IMR-90 (cell line): ENCODE data around the gene YEATS4. TPM values are rescaled to one million over a fixed set of nuclear protein-coding genes. Genes with fewer than 3 reads are reported as not detected.

ENCODE experiments used
- ATAC-seq: fragments of 200-7000 bp; cut with Tn5 transposase; 2 replicates; pipeline ENCODE4 v1.9.1; 2020; ENCODE audit warnings: low read depth, mild to moderate bottlenecking, moderate library complexity
- BruUV-seq: library from RNA; stranded (reverse); fragments of 400-500 nt; replicated peaks from 2 replicates; lab custom pipeline; 2021; lab: Mats Ljungman, UMichigan
- CTCF ChIA-PET: fragments of 300-600 bp; formaldehyde crosslinking; extraction: SDS; loops from one replicate; lab custom pipeline; 2021; ENCODE audit warnings: antibody characterized with exemption; lab: Yijun Ruan, JAX
- POLR2A ChIA-PET: fragments of 300-600 bp; sonication (Branson Sonifier 250); formaldehyde crosslinking; loops from one replicate; lab custom pipeline; 2022; ENCODE audit warnings: antibody characterized with exemption; ENCODE audit not compliant: unreplicated experiment; lab: Charles Lee
- DNase-seq: peaks from one replicate; pipeline ENCODE4 v3.0.0; 2013
- H2AFZ ChIP-seq: replicated peaks from 2 replicates; pipeline ENCODE3; 2013; ENCODE audit warnings: low read length, mild to moderate bottlenecking; ENCODE audit not compliant: poor library complexity
- H2AK5ac ChIP-seq: 2 replicates; pipeline ENCODE4 v1.6.1; 2013; ENCODE audit warnings: low read depth, low read length, inconsistent platforms
- H2AK9ac ChIP-seq: replicated peaks from 2 replicates; pipeline ENCODE3; 2013; ENCODE audit warnings: mild to moderate bottlenecking, low read depth, low read length, moderate library complexity; ENCODE audit not compliant: poor library complexity
- H2BK120ac ChIP-seq: 2 replicates; pipeline ENCODE4 v1.6.1; 2013; ENCODE audit warnings: low read depth, low read length, inconsistent platforms
- H2BK15ac ChIP-seq: 3 replicates; pipeline ENCODE4 v1.6.1; 2013; ENCODE audit warnings: low read depth, low read length, inconsistent platforms
- H2BK20ac ChIP-seq: 2 replicates; pipeline ENCODE4 v1.6.1; 2013; ENCODE audit warnings: low read depth, mild to moderate bottlenecking, inconsistent platforms, low read length, moderate library complexity
- H2BK5ac ChIP-seq: 2 replicates; pipeline ENCODE4 v1.6.1; 2013; ENCODE audit warnings: mild to moderate bottlenecking, low read depth, low read length, inconsistent platforms; ENCODE audit not compliant: poor library complexity, severe bottlenecking
- H3K14ac ChIP-seq: replicated peaks from 2 replicates; pipeline ENCODE4 v1.6.1; 2013; ENCODE audit warnings: low read depth, low read length, inconsistent platforms
- H3K18ac ChIP-seq: 2 replicates; pipeline ENCODE4 v1.6.1; 2013; ENCODE audit warnings: low read depth, low read length, control low read depth
- H3K23ac ChIP-seq: 2 replicates; pipeline ENCODE4 v1.6.1; 2013; ENCODE audit warnings: low read depth, low read length, inconsistent platforms
- H3K27ac ChIP-seq: 2 replicates; pipeline ENCODE4 v1.5.1; 2013; ENCODE audit warnings: mild to moderate bottlenecking, control low read depth, low read length; ENCODE audit not compliant: insufficient read depth
- H3K27me3 ChIP-seq: 2 replicates; pipeline ENCODE4 v1.6.1; 2013; ENCODE audit warnings: low read length; ENCODE audit not compliant: control insufficient read depth, insufficient read depth
- H3K36me3 ChIP-seq: 2 replicates; pipeline ENCODE4 v1.6.1; 2013; ENCODE audit warnings: low read length, mixed read lengths; ENCODE audit not compliant: control insufficient read depth, insufficient read depth
- H3K4ac ChIP-seq: 2 replicates; pipeline ENCODE4 v1.6.1; 2013; ENCODE audit warnings: low read depth, low read length, inconsistent platforms
- H3K4me1 ChIP-seq: 2 replicates; pipeline ENCODE4 v1.6.1; 2013; ENCODE audit warnings: low read length, mixed read lengths; ENCODE audit not compliant: control insufficient read depth, insufficient read depth
- H3K4me2 ChIP-seq: 2 replicates; pipeline ENCODE4 v1.6.1; 2013; ENCODE audit warnings: low read depth, mild to moderate bottlenecking, control low read depth, low read length, moderate library complexity
- H3K4me3 ChIP-seq: 2 replicates; pipeline ENCODE4 v1.5.1; 2013; ENCODE audit warnings: low read depth, mild to moderate bottlenecking, control low read depth, low read length, moderate library complexity; ENCODE audit not compliant: insufficient read depth
- H3K56ac ChIP-seq: 2 replicates; pipeline ENCODE4 v1.6.1; 2013; ENCODE audit warnings: low read length, inconsistent platforms; ENCODE audit not compliant: insufficient read depth; ENCODE audit errors: extremely low read depth
- H3K79me1 ChIP-seq, 2 experiments: 2 replicates each; pipeline ENCODE4 v1.6.1; 2013; ENCODE audit warnings: low read length in 2 of 2, inconsistent platforms in 1 of 2, low read depth in 1 of 2
- H3K9ac ChIP-seq: 2 replicates; pipeline ENCODE4 v1.6.1; 2013; ENCODE audit warnings: low read depth, low read length, control low read depth
- H3K9me1 ChIP-seq: 2 replicates; pipeline ENCODE4 v1.6.1; 2013; ENCODE audit warnings: low read length, inconsistent platforms; ENCODE audit not compliant: insufficient read depth
- H3K9me3 ChIP-seq: 2 replicates; pipeline ENCODE4 v1.6.1; 2013; ENCODE audit warnings: low read length; ENCODE audit not compliant: control insufficient read depth, insufficient read depth
- H4K20me1 ChIP-seq: 2 replicates; pipeline ENCODE4 v1.6.1; 2013; ENCODE audit warnings: low read length, inconsistent platforms; ENCODE audit not compliant: insufficient read depth
- H4K5ac ChIP-seq: 2 replicates; pipeline ENCODE4 v1.6.1; 2013; ENCODE audit warnings: mild to moderate bottlenecking, low read depth, low read length, control low read depth
- H4K8ac ChIP-seq, 2 experiments: 2 replicates each; pipeline ENCODE4 v1.6.1; 2013; ENCODE audit warnings: low read depth in 2 of 2, low read length in 2 of 2, control low read depth in 1 of 2, inconsistent platforms in 1 of 2
- H4K91ac ChIP-seq: 2 replicates; pipeline ENCODE4 v1.6.1; 2013; ENCODE audit warnings: low read depth, low read length, inconsistent platforms; ENCODE audit not compliant: insufficient read depth
- WGBS, 2 experiments: methylation state at CpG; one replicate each; pipeline versions ENCODE4 v1.1.5 to v1.1.7; 2013; ENCODE audit warnings: missing lambda C conversion rate in 2 of 2; ENCODE audit not compliant: insufficient read length in 1 of 2; ENCODE audit errors: extremely low coverage in 2 of 2; 5-methylcytosine and 5-hydroxymethylcytosine counted together
- dilution Hi-C: fragments of 300-500 bp; cut with HindIII; formaldehyde crosslinking; loops from one replicate; pipeline ENCODE4 v1.14.3; 2018; ENCODE audit warnings: low sequenced_read_pairs; ENCODE audit not compliant: unreplicated experiment
- in situ Hi-C: fragments of 300-500 bp; cut with MboI; formaldehyde crosslinking; loops from 3 replicates; pipeline ENCODE4 v1.14.3; 2019; ENCODE audit warnings: low sequenced_read_pairs, inconsistent platforms, mixed read lengths
- intact Hi-C: fragments of 100-400 bp; cut with micrococcal nuclease; formaldehyde crosslinking; loops from 2 replicates; pipeline ENCODE4 v1.10.0; 2022
- polyA plus RNA-seq, 3 experiments: library from polyadenylated mRNA; depleted of rRNA; stranded (reverse); fragments of >200 nt; gene quantifications; 2 replicates each; pipeline ENCODE4 v1.2.3, GENCODE V29; 2012; ENCODE audit warnings: low replicate concordance in 1 of 3
- total RNA-seq: library from RNA; depleted of rRNA; stranded (reverse); fragments of >200 nt; gene quantifications from 2 replicates; pipeline ENCODE4 v1.2.3, GENCODE V29; 2012
- TF ChIP-seq, protein P1 (sequence below): fragments of 150-350 bp; IDR thresholded peaks from 2 replicates; pipeline ENCODE4 v1.6.1; 2016; ENCODE audit warnings: low read depth, mild to moderate bottlenecking, low read length, moderate library complexity, borderline replicate concordance

Gene YEATS4
- total and polyA plus RNA-seq, 2 of the 4 experiments (the other 2 are of a cell fraction): 6.9 to 15.1 TPM

DNA sequence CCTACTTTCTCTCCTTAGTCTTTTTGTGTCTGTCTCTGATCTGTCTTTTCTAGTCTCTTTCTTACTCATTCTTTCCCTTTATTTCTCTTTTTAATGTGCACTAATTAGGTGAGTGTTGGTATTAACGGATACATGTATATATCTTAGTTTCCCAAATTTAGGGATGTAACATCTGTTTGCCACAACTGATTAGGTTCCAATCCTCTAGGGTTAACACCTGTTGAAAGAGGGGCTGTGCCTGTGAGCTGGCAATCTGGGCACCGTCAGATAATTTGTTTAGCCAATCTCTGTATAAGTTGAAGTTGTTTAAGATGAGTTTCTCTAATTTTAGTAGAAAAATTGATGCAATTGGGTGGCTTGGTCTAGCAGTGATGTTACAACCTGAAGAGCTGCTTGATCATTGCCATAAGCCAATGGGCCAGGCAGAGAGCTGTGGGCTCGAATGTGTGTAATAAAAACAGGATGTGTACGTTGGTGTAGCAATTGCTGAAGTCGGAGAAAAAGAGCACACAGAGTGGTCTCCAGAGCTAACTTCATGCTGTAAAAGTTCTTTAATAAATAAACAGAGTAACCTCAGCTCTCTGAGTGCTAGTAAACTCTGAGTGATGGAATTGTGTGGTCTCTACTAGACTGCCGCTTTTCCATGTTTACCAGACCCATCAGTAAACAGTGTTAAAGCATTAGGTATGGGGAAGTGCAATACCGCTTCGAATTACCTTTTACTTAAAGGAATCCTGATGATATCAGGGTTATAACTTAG, 29.7 kb upstream of the YEATS4 start:
- no peak overlapping the region for H2BK120ac ChIP-seq
- H3K4me3 ChIP-seq: no peak overlapping the region
- no peak for ATAC-seq
- H3K27me3 ChIP-seq: peaks cover 32% of the 10 kb centered on the region
- no peak overlapping the region for H2BK20ac ChIP-seq
- H3K56ac ChIP-seq: no peak overlapping the region
- ChIA-PET POLR2A (no interaction called here), CTCF (no interaction called here)
- no peak overlapping the region for H2BK15ac ChIP-seq
- WGBS, 2 experiments: 0% methylated on average over 1 of the region's 8 CpGs; no CpG with 5 or more reads in 1 of the 2 experiments
- H4K20me1 ChIP-seq: no peaks in the 10 kb centered on the region
- no peak overlapping the region for H4K5ac ChIP-seq
- H3K27ac ChIP-seq: no peak overlapping the region
- H2BK5ac ChIP-seq: no peak overlapping the region
- no peak overlapping the region for H3K14ac ChIP-seq
- no peak for DNase-seq
- H3K9me3 ChIP-seq: no peaks in the 10 kb centered on the region
- dilution Hi-C loops: no loop called here
- H2AK9ac ChIP-seq: no peak overlapping the region
- no peak overlapping the region for H2AK5ac ChIP-seq
- H2AFZ ChIP-seq: no peak overlapping the region
- intact Hi-C loops: no loop called here
- no peak overlapping the region for H3K4me2 ChIP-seq
- no peak overlapping the region for H3K4ac ChIP-seq
- H3K9ac ChIP-seq: no peak overlapping the region
- no peaks in the 10 kb centered on the region for H3K79me1 ChIP-seq
- no peak overlapping the region for H3K18ac ChIP-seq
- no peaks in the 10 kb centered on the region for H3K9me1 ChIP-seq
- no peak overlapping the region for H3K23ac ChIP-seq
- H3K36me3 ChIP-seq: no peaks in the 10 kb centered on the region
- no peak overlapping the region for H4K91ac ChIP-seq
- TF ChIP-seq, protein P1, sequence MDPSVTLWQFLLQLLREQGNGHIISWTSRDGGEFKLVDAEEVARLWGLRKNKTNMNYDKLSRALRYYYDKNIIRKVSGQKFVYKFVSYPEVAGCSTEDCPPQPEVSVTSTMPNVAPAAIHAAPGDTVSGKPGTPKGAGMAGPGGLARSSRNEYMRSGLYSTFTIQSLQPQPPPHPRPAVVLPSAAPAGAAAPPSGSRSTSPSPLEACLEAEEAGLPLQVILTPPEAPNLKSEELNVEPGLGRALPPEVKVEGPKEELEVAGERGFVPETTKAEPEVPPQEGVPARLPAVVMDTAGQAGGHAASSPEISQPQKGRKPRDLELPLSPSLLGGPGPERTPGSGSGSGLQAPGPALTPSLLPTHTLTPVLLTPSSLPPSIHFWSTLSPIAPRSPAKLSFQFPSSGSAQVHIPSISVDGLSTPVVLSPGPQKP: no peak
- BruUV-seq: no TSS peak
- in situ Hi-C loops: loop anchor here (25.0 kb wide), 1 partner anchor 407 kb away; the partner anchor contains the start of gene RAB3IP
- H3K4me1 ChIP-seq: 0 out of 2 replicates have a peak, but pooled peaks cover 2% of the 10 kb centered on the region
- no peak overlapping the region for H4K8ac ChIP-seq
